Coronary artery (tissue), 2 donors: ENCODE data around the gene PRKG1.
A peak's percentile ranks its signal among the peaks of the same experiment; 100 is the strongest.

Source experiments
- DNase-seq: peaks from one replicate; pipeline ENCODE4 v3.0.0-alpha.2; 2017; ENCODE audit warnings: low spot score
- H3K27ac ChIP-seq, 2 donors: fragments of 200-600 bp; sonication (generic); one replicate each; pipeline ENCODE4 v1.5.1; 2016 to 2019
- H3K4me3 ChIP-seq: fragments of 200-600 bp; sonication (generic); 2 replicates; pipeline ENCODE4 v1.5.1; 2016; ENCODE audit warnings: mild to moderate bottlenecking, moderate library complexity
- CTCF ChIP-seq: fragments of 200-600 bp; sonication (generic); IDR thresholded peaks from one replicate; pipeline ENCODE4 v1.5.1; 2019; ENCODE audit warnings: antibody characterized with exemption

PRKG1 gene

GRCh38 chr10:51231754-51232153 is 157.5 kb downstream of the PRKG1 start:
- peak overlapping the region in 1 of 2 donors; percentile 19 for H3K27ac ChIP-seq
- no peak for TF ChIP-seq CTCF
- H3K4me3 ChIP-seq = no peak overlapping the region

GRCh38 chr10:51233337-51234100 is 159.2 kb downstream of the PRKG1 start:
- no peak for TF ChIP-seq CTCF
- Histone ChIP-seq H3K4me3 (no peak overlapping the region), H3K27ac (no peak overlapping the region)
- no peak for DNase-seq

More at GRCh38 chr10:51231754-51232153, 157.5 kb downstream of the PRKG1 start:
- no peak for DNase-seq

DNA sequence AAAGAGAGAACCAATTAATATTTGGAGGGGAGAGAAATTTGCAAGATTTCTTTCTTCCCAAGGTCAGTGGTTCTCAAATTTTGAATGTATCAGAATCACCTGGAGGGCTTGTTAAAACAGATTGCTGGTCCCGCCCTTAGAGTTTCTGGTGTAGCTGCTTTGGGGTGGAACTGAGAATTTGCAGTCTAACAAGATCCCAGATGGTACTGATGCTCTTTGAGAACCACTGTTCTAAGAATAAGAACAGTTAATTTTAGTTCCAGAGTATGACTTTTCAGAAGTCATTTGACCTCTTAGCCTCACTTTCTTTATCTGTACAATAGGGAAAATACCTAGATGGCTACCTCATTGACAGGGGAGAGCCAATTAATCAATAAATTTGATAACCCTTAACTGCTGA is 161.6 kb downstream of the PRKG1 start:
- DNase-seq = no peak
- Histone ChIP-seq H3K4me3 (no peak overlapping the region), H3K27ac (no peak overlapping the region)
- no peak for TF ChIP-seq CTCF

DNA sequence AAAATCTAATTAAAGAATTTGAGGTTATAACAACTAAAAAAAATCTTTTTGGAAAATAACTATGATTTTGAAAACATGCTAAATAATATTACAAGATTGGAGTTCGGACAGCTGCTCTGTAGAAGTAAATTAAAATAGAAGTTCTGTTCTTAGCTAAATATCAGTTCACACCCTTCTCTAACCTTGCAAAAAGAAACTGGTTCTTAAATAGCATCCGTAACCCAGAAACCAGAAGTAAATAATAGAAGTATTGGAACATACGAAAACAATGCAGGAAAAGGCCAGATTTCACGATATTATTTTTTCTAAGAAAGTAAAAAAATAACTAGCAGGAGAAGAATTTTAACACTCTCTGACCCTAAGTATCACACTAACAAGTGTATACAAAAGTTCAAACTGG is 164.7 kb downstream of the PRKG1 start:
- no peak overlapping the region for H3K27ac ChIP-seq
- no peak for TF ChIP-seq CTCF
- no peak overlapping the region for H3K4me3 ChIP-seq
- DNase-seq = no peak

DNA sequence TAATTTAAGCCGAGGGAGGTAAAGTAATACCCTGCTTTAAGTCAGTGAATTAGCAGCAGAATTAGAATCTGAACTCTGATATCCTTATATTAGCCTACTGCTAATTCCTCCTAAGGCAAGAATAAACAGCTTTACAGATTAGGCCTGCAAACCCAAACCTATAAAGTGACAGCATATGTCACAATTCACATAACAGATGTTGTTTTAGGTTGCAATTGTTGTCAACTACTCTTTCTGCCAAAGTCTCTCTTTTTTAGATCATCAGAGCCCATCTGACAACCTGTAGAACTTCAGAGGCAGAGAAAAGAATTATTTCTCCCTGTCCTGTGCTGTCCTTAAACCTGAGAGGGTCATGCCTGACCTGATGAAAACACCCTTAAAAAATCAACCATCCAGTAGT is 167.2 kb downstream of the PRKG1 start:
- no peak for DNase-seq
- Histone ChIP-seq H3K4me3 (no peak overlapping the region), H3K27ac (no peak overlapping the region)
- no peak for TF ChIP-seq CTCF

GRCh38 chr10:51242393-51242792 is 168.1 kb downstream of the PRKG1 start:
- H3K4me3 ChIP-seq = no peak overlapping the region
- H3K27ac ChIP-seq = no peak overlapping the region
- no peak for DNase-seq
- TF ChIP-seq CTCF = no peak

GRCh38 chr10:51244309-51244708 is 170.0 kb downstream of the PRKG1 start:
- no peak for TF ChIP-seq CTCF
- Histone ChIP-seq H3K27ac (no peak overlapping the region), H3K4me3 (no peak overlapping the region)

More at GRCh38 chr10:51244309-51244708, 170.0 kb downstream of the PRKG1 start:
- no peak for DNase-seq
